Measurements from ENCODE around the gene GMEB2. TPM values are rescaled to one million over a fixed set of nuclear protein-coding genes. Genes with fewer than 3 reads are reported as not detected.

The GMEB2 gene
- total RNA-seq, 1 donor from 2014 or later: 16.1 TPM

DNA sequence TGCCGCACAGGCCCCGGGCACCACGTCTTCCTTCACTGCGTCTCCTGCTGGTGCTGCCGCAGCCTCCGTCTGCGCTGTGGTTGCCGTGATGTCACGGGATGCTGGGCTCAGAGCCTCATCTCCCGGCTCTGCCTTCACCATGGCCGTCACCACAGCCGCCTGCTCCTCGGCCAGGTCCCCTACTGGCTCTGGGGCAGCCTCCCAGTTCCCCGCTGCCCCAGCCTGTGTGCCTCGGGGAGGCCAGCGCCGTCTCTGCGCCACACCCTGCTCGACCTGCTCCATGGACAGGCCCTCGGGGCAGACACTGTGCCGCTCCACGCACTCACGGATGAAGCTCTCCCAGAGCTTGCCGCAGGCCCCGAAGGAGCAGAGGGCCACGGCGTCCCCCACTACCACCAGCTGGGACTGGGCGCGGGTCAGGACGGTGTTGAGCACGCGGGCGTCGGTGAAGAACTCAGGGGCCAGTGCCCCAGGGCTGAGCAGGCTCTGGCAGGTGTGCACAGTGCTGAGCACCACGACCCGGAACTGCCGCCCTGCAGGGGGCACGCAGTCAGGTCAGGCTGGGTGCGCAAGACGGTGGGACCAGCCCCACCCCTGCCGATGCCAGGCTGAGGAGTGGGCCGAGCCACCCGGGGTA, 61.1 kb downstream of the GMEB2 start:
- Mint-ChIP-seq H3K36me3 (no peaks in the 10 kb centered on the region), H3K4me3 (no peak overlapping the region), H3K27ac (no peak overlapping the region), H3K27me3 (ENCODE audit: low read depth) (no peaks in the 10 kb centered on the region), H3K4me1 (no peaks in the 10 kb centered on the region), H3K9me3 (no peaks in the 10 kb centered on the region)
- TF ChIP-seq, protein P1, sequence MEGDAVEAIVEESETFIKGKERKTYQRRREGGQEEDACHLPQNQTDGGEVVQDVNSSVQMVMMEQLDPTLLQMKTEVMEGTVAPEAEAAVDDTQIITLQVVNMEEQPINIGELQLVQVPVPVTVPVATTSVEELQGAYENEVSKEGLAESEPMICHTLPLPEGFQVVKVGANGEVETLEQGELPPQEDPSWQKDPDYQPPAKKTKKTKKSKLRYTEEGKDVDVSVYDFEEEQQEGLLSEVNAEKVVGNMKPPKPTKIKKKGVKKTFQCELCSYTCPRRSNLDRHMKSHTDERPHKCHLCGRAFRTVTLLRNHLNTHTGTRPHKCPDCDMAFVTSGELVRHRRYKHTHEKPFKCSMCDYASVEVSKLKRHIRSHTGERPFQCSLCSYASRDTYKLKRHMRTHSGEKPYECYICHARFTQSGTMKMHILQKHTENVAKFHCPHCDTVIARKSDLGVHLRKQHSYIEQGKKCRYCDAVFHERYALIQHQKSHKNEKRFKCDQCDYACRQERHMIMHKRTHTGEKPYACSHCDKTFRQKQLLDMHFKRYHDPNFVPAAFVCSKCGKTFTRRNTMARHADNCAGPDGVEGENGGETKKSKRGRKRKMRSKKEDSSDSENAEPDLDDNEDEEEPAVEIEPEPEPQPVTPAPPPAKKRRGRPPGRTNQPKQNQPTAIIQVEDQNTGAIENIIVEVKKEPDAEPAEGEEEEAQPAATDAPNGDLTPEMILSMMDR (IDR thresholded peaks at IDR 0.05; ENCODE audit: unreplicated experiment): no peak
- DNase-seq (ENCODE audit: low spot score in 2 of 2, unreplicated experiment in 2 of 2): no peak

- Mint-ChIP-seq H3K27ac (no peak overlapping the region), H3K9me3 (no peaks in the 10 kb centered on the region), H3K27me3 (ENCODE audit: low read depth) (no peaks in the 10 kb centered on the region), H3K4me1 (no peaks in the 10 kb centered on the region), H3K4me3 (no peak overlapping the region), H3K36me3 (peaks cover 4% of the 10 kb centered on the region)
- no peak for DNase-seq (ENCODE audit: low spot score in 2 of 2, unreplicated experiment in 2 of 2)
- TF ChIP-seq, protein P1 (IDR thresholded peaks at IDR 0.05; ENCODE audit: unreplicated experiment): no peak
Measured at GRCh38 chr20:63565021-63565698, 61.7 kb downstream of the GMEB2 start.

DNA sequence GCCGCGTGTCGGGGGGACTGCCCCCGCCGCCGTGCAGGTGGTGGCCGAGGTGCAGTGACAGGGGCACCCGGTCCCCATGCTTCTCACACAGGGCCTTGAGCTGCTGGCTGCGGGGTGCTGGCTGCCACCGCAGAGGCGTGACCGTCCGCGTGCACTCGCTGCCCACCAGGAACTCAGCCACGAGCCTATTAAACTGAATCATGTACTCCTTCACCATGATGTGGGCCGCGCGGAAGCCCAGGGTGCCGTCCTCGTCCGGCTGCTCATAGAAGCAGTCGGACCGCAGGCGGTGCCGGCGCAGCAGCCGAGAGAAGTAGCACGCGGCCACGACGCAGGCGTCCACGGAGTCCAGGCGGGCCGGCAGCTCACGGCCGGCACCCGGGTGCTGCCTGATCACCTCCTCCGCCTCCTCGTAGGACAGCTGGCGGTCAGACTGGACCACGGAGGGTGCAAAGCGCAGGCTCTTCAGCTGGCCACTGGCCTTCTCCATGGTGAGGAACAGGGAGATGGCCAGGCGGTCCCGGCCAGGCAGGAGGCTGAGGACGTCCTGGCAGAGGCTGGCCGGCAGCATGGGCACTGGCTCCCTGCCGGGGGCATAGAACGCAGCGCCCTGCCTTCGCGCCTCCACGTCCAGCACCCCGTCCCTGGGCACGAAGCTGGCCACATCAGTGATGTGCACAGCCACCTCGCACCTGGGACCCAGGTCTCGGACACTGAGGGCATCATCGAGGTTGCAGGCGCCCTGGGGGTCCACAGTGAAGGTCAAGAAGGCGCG, 62.7 kb downstream of the GMEB2 start:
- no peaks in the 10 kb centered on the region for H3K27me3 Mint-ChIP-seq (ENCODE audit: low read depth)
- TF ChIP-seq, protein P1 (IDR thresholded peaks at IDR 0.05; ENCODE audit: unreplicated experiment): no peak
- peaks cover 4% of the 10 kb centered on the region for H3K36me3 Mint-ChIP-seq
- DNase-seq (ENCODE audit: low spot score in 2 of 2, unreplicated experiment in 2 of 2): no peak
- H3K4me3 Mint-ChIP-seq: no peak overlapping the region
- no peaks in the 10 kb centered on the region for H3K4me1 Mint-ChIP-seq
- H3K27ac Mint-ChIP-seq: no peak overlapping the region
- no peaks in the 10 kb centered on the region for H3K9me3 Mint-ChIP-seq

DNA sequence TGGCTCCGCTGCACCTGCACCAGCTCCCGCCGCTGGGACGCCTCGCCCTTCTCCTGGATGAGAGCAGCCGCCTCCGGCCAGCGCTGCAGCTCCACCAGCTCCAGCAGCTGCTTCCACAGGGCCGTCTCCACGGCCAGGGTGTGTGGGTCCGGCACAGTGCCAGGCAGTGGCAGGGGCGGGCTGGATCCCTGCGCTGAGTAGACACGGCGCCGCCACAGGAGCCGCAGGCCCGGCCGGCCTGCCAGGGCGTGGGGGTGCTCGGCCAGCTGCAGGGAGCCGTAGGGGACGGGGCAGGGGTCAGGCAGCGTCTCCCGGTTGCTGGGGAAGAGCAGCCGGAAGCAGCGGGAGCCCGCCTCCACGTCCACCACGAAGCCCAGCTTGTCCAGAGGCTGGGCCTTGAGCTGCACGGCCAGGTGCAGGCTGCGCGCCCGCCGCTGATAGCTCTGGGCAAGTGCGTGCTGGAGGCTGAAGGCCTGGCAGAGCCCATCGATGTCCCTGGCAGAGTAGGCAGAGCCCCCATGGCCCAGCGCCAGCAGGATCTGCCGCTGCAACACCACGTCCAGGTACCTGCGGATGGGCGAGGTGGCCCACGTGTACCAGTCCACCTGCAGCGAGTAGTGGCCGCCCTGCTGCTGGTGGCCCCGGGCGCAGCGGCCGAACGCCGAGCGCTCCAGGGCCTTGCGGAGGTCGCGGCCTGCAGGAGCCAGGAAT, 63.5 kb downstream of the GMEB2 start:
- no peak for DNase-seq (ENCODE audit: low spot score in 2 of 2, unreplicated experiment in 2 of 2)
- Mint-ChIP-seq H3K27me3 (ENCODE audit: low read depth) (no peaks in the 10 kb centered on the region), H3K36me3 (peaks cover 6% of the 10 kb centered on the region), H3K27ac (no peak overlapping the region), H3K4me3 (no peak overlapping the region), H3K9me3 (no peaks in the 10 kb centered on the region), H3K4me1 (no peaks in the 10 kb centered on the region)
- TF ChIP-seq, protein P1 (IDR thresholded peaks at IDR 0.05; ENCODE audit: unreplicated experiment): no peak

DNA sequence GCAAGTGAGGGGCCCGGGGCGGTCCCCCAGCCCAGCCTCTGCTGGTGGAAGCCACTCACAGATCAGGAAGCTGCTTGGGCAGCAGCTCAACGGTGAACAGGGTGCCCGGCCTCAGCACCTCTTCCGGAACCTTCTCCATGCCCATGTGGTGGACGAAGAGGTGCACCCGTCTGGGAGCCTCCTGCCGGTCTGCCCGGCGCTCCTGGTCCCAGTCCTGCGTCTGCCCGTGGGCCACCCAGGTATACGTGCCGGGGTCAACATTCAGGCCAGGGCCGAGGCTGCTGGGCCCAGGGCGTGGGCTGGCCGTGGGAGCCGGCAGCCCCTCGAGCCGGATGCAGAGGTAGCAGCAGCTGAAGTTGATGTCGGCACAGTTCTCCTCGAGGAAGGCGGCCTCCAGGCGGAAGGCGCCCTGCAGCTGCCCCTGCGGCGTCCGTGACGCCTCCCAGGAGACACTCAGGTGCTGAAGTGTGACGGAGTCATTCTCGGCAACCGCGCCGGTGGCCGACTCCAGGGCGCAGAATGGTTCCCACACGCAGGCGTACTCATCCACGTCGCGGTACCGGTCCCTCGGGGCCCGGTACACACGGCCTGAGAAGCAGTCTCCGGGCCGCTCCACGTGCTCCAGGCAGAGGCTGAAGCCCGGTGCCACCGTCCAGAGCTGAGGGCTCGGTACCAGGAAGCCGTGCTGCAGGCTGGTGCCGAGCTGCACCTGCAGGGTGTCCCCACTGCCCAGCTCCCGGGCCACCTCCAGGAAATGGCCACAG, 64.3 kb downstream of the GMEB2 start:
- no peak for DNase-seq (ENCODE audit: low spot score in 2 of 2, unreplicated experiment in 2 of 2)
- no peak overlapping the region for H3K4me3 Mint-ChIP-seq

More for the DNA sequence above, 64.3 kb downstream of the GMEB2 start:
- Mint-ChIP-seq H3K9me3 (no peaks in the 10 kb centered on the region), H3K27me3 (ENCODE audit: low read depth) (no peaks in the 10 kb centered on the region), H3K36me3 (peaks cover 6% of the 10 kb centered on the region), H3K4me1 (no peaks in the 10 kb centered on the region), H3K27ac (no peak overlapping the region)
- TF ChIP-seq, protein P1 (IDR thresholded peaks at IDR 0.05; ENCODE audit: unreplicated experiment): no peak
